ENCODE data around the gene PARD3B.

- TF ChIP-seq EZH2 (IDR thresholded peaks at IDR 0.05; ENCODE audit: low read length, unreplicated experiment) (no peak), CTCF (conservative IDR thresholded peaks at IDR 0.05; ENCODE audit: low read depth, low read length) (no peak), EZH2phosphoT487 (IDR thresholded peaks at IDR 0.05; ENCODE audit: borderline replicate concordance, low read length) (no peak)
Observed at GRCh38 chr2:205471776-205472175, 926.5 kb downstream of the PARD3B start.

All from PC-3 (cell line).